Osteocyte (in vitro differentiated cells): Measurements from ENCODE around the gene SPATS2L. TPM values are rescaled to one million over a fixed set of nuclear protein-coding genes. Genes with fewer than 3 reads are reported as not detected.

ENCODE experiments used
- DNase-seq: peaks from one replicate; pipeline ENCODE4 v3.0.0; 2021; ENCODE audit warnings: mixed read lengths; ENCODE audit not compliant: unreplicated experiment; ENCODE audit errors: extremely low spot score
- H3K27ac Mint-ChIP-seq: one replicate; pipeline ENCODE4 v1.8.0; 2021; ENCODE audit warnings: mild to moderate bottlenecking, mixed read lengths; ENCODE audit not compliant: unreplicated experiment
- H3K27me3 Mint-ChIP-seq: one replicate; pipeline ENCODE4 v1.8.0; 2021; ENCODE audit warnings: mixed read lengths; ENCODE audit not compliant: unreplicated experiment
- H3K36me3 Mint-ChIP-seq: one replicate; pipeline ENCODE4 v1.8.0; 2021; ENCODE audit warnings: mixed read lengths; ENCODE audit not compliant: unreplicated experiment
- H3K4me1 Mint-ChIP-seq: one replicate; pipeline ENCODE4 v1.8.0; 2021; ENCODE audit warnings: mixed read lengths; ENCODE audit not compliant: unreplicated experiment
- H3K4me3 Mint-ChIP-seq: one replicate; pipeline ENCODE4 v1.8.0; 2021; ENCODE audit warnings: mild to moderate bottlenecking, moderate library complexity, mixed read lengths; ENCODE audit not compliant: unreplicated experiment
- H3K9me3 Mint-ChIP-seq: one replicate; pipeline ENCODE4 v1.8.0; 2021; ENCODE audit warnings: mixed read lengths; ENCODE audit not compliant: unreplicated experiment
- total RNA-seq: library from RNA; stranded (reverse); gene quantifications from 2 replicates; pipeline ENCODE4 v1.2.1, GENCODE V29; 2021
- TF ChIP-seq, protein P1 (sequence below): fragments of 200-600 bp; sonication (generic); IDR thresholded peaks from 2 replicates; pipeline ENCODE4 v1.5.0; 2021; ENCODE audit warnings: antibody characterized with exemption, mild to moderate bottlenecking, moderate library complexity

Gene SPATS2L
- total RNA-seq, 1 donor from 2014 or later, result 152 TPM

DNA sequence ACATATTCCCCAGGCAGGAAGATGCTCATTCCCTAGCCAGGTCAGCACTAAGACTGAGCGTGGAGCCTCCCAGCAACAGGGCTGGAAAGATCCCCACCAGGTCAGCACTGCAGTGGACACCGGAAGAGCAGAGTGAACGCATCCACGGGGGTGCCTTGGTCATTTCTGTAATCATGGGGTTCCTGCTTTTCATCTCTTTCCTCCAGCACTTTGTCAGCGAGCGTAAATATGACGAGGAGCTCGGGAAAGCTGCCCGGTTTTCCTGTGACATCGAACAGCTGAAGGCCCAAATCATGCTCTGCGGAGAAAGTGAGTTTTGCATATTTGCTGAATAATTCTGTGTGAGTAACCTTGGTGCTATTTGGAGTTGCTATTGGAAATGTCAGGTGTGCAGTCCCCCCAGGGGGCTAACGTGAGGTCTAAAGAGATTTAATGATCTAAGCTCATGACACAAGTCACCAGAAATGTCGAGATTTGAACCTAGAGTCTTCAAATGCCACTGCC is 163.3 kb downstream of the SPATS2L start:
- no peak overlapping the region for H3K4me3 Mint-ChIP-seq
- peaks cover 53% of the 10 kb centered on the region for H3K36me3 Mint-ChIP-seq
- no peaks in the 10 kb centered on the region for H3K9me3 Mint-ChIP-seq
- TF ChIP-seq, protein P1, sequence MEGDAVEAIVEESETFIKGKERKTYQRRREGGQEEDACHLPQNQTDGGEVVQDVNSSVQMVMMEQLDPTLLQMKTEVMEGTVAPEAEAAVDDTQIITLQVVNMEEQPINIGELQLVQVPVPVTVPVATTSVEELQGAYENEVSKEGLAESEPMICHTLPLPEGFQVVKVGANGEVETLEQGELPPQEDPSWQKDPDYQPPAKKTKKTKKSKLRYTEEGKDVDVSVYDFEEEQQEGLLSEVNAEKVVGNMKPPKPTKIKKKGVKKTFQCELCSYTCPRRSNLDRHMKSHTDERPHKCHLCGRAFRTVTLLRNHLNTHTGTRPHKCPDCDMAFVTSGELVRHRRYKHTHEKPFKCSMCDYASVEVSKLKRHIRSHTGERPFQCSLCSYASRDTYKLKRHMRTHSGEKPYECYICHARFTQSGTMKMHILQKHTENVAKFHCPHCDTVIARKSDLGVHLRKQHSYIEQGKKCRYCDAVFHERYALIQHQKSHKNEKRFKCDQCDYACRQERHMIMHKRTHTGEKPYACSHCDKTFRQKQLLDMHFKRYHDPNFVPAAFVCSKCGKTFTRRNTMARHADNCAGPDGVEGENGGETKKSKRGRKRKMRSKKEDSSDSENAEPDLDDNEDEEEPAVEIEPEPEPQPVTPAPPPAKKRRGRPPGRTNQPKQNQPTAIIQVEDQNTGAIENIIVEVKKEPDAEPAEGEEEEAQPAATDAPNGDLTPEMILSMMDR, result no peak
- no peaks in the 10 kb centered on the region for H3K27me3 Mint-ChIP-seq
- H3K27ac Mint-ChIP-seq, result peak overlapping the region; percentile 29
- peaks cover 4% of the 10 kb centered on the region for H3K4me1 Mint-ChIP-seq
- DNase-seq, result no peak

GRCh38 chr2:200470230-200470629 is 163.7 kb downstream of the SPATS2L start:
- Mint-ChIP-seq H3K4me1 (peaks cover 4% of the 10 kb centered on the region), H3K4me3 (no peak overlapping the region), H3K9me3 (no peaks in the 10 kb centered on the region), H3K27ac (peak overlapping the region; percentile 10), H3K27me3 (no peaks in the 10 kb centered on the region), H3K36me3 (peaks cover 53% of the 10 kb centered on the region)
- no peak for DNase-seq
- TF ChIP-seq, protein P1, result no peak

DNA sequence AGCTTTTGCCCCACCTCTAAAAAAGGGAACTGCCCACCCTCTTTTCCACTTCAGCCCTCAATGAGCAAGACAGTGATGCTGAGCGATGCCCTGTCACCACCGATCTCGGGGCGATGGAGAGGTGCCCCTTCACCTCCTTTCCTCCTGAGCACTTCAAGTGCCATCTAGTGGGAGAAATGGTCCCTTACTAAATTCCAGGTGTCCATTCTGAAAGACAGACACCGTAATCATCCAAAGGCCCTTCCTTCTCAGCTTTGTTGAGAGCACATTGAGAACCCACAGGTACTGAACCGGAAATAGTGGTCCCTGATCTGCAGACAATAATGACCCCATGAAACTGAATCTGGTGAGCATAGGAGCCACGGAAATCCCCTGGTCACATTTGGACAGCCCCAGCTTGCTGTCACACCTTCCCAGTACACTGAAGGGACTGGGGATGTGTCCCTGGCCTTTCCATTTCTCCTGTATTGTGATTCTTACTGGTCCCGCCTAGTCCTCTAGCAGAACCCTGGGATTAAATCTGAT is 164.9 kb downstream of the SPATS2L start:
- Mint-ChIP-seq H3K9me3 (no peaks in the 10 kb centered on the region), H3K27ac (peak overlapping the region; percentile 38), H3K4me1 (peaks cover 4% of the 10 kb centered on the region), H3K4me3 (no peak overlapping the region), H3K36me3 (peaks cover 54% of the 10 kb centered on the region), H3K27me3 (no peaks in the 10 kb centered on the region)
- TF ChIP-seq, protein P1, result peak; percentile 66
- no peak for DNase-seq

DNA sequence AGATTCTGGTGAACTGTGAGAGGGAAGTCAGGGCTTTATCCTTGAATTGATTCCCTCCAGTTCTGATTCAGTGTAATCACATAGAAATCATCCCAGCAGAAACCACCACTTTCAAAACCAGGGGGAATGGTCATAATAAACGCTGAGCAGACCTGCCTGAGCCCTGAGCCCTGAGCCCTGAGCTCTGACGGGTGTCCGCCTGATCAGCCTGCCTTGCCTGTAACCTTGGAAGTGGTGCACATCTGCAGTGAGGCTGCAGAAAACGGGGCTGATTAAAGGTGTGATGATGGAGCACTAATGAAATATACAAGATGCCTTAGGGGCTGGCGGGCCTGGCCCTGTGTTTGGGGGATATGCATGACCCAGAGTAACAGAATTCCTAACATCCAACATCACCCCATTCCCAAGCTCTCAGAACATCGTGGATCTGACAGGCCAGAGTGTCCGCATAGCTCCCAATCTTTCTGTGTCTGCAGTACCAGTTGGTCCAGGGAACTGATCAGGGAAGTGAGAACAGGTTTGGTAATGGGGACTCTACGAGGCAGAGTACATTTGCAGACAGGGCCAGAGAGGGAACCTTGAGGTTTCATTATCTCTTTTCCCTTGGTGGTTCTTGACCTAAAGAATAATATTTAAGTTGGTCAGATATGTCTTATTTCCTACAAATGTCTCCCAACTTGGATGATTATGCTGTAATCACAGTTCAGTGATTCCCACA is 165.6 kb downstream of the SPATS2L start:
- H3K4me3 Mint-ChIP-seq, result no peak overlapping the region
- peaks cover 3% of the 10 kb centered on the region for H3K4me1 Mint-ChIP-seq
- no peak for DNase-seq
- H3K27me3 Mint-ChIP-seq, result no peaks in the 10 kb centered on the region
- H3K27ac Mint-ChIP-seq, result no peak overlapping the region
- H3K9me3 Mint-ChIP-seq, result no peaks in the 10 kb centered on the region
- TF ChIP-seq, protein P1, result no peak
- H3K36me3 Mint-ChIP-seq, result peaks cover 60% of the 10 kb centered on the region

GRCh38 chr2:200472853-200473464 is 166.5 kb downstream of the SPATS2L start:
- Mint-ChIP-seq H3K27ac (no peak overlapping the region), H3K9me3 (no peaks in the 10 kb centered on the region), H3K36me3 (peaks cover 64% of the 10 kb centered on the region), H3K4me3 (no peak overlapping the region), H3K4me1 (no peaks in the 10 kb centered on the region), H3K27me3 (no peaks in the 10 kb centered on the region)
- TF ChIP-seq, protein P1, result no peak
- no peak for DNase-seq
